Measurements from ENCODE around the gene MRPL4. TPM values are rescaled to one million over a fixed set of nuclear protein-coding genes. Genes with fewer than 3 reads are reported as not detected.

Gene MRPL4
- total RNA-seq, 1 donor from 2014 or later = 39.4 TPM

GRCh38 chr19:10246511-10246910, 5.5 kb upstream of the MRPL4 start:
- H3K27ac Mint-ChIP-seq (ENCODE audit: unreplicated experiment) = no peak overlapping the region
- peaks cover 10% of the 10 kb centered on the region for H3K4me1 Mint-ChIP-seq (ENCODE audit: low read depth)
- no peaks in the 10 kb centered on the region for H3K9me3 Mint-ChIP-seq (ENCODE audit: low read depth)
- H3K4me3 Mint-ChIP-seq (ENCODE audit: unreplicated experiment) = no peak overlapping the region
- DNase-seq (ENCODE audit: low spot score) = no peak
- H3K27me3 Mint-ChIP-seq (ENCODE audit: low read depth) = no peaks in the 10 kb centered on the region
- TF ChIP-seq CTCF (IDR thresholded peaks at IDR 0.05) = no peak
- H3K36me3 Mint-ChIP-seq (ENCODE audit: low read depth) = no peaks in the 10 kb centered on the region

- no peaks in the 10 kb centered on the region for H3K27me3 Mint-ChIP-seq (ENCODE audit: low read depth)
- TF ChIP-seq CTCF (IDR thresholded peaks at IDR 0.05) = no peak
- H3K4me3 Mint-ChIP-seq (ENCODE audit: unreplicated experiment) = peak overlapping the region; percentile 93
- H3K36me3 Mint-ChIP-seq (ENCODE audit: low read depth) = peaks cover 22% of the 10 kb centered on the region
- peaks cover 21% of the 10 kb centered on the region for H3K4me1 Mint-ChIP-seq (ENCODE audit: low read depth)
- no peak for DNase-seq (ENCODE audit: low spot score)
- no peaks in the 10 kb centered on the region for H3K9me3 Mint-ChIP-seq (ENCODE audit: low read depth)
- H3K27ac Mint-ChIP-seq (ENCODE audit: unreplicated experiment) = peak overlapping the region; percentile 95
These were observed 693 bp downstream of the MRPL4 start for GRCh38 chr19:10252707-10253106.

- Mint-ChIP-seq H3K27me3 (ENCODE audit: low read depth) (no peaks in the 10 kb centered on the region), H3K4me3 (ENCODE audit: unreplicated experiment) (no peak overlapping the region)
- no peak for DNase-seq (ENCODE audit: low spot score)
These were observed 2.2 kb downstream of the MRPL4 start for GRCh38 chr19:10254244-10254643.

GRCh38 chr19:10255358-10255757, 3.3 kb downstream of the MRPL4 start:
- H3K27ac Mint-ChIP-seq (ENCODE audit: unreplicated experiment) = no peak overlapping the region
- peaks cover 24% of the 10 kb centered on the region for H3K36me3 Mint-ChIP-seq (ENCODE audit: low read depth)
- no peak overlapping the region for H3K4me3 Mint-ChIP-seq (ENCODE audit: unreplicated experiment)
- DNase-seq (ENCODE audit: low spot score) = no peak
- no peak for TF ChIP-seq CTCF (IDR thresholded peaks at IDR 0.05)
- no peaks in the 10 kb centered on the region for H3K9me3 Mint-ChIP-seq (ENCODE audit: low read depth)
- H3K4me1 Mint-ChIP-seq (ENCODE audit: low read depth) = peaks cover 17% of the 10 kb centered on the region
- no peaks in the 10 kb centered on the region for H3K27me3 Mint-ChIP-seq (ENCODE audit: low read depth)

More at GRCh38 chr19:10254244-10254643, 2.2 kb downstream of the MRPL4 start:
- H3K27ac Mint-ChIP-seq (ENCODE audit: unreplicated experiment) = no peak overlapping the region
- no peak for TF ChIP-seq CTCF (IDR thresholded peaks at IDR 0.05)
- H3K9me3 Mint-ChIP-seq (ENCODE audit: low read depth) = no peaks in the 10 kb centered on the region
- peaks cover 21% of the 10 kb centered on the region for H3K4me1 Mint-ChIP-seq (ENCODE audit: low read depth)
- H3K36me3 Mint-ChIP-seq (ENCODE audit: low read depth) = peaks cover 24% of the 10 kb centered on the region

GRCh38 chr19:10256551-10256950, 4.5 kb downstream of the MRPL4 start:
- DNase-seq (ENCODE audit: low spot score) = no peak
- no peaks in the 10 kb centered on the region for H3K27me3 Mint-ChIP-seq (ENCODE audit: low read depth)

More at GRCh38 chr19:10256551-10256950, 4.5 kb downstream of the MRPL4 start:
- peaks cover 13% of the 10 kb centered on the region for H3K4me1 Mint-ChIP-seq (ENCODE audit: low read depth)
- H3K4me3 Mint-ChIP-seq (ENCODE audit: unreplicated experiment) = no peak overlapping the region
- H3K9me3 Mint-ChIP-seq (ENCODE audit: low read depth) = no peaks in the 10 kb centered on the region
- no peak for TF ChIP-seq CTCF (IDR thresholded peaks at IDR 0.05)
- H3K27ac Mint-ChIP-seq (ENCODE audit: unreplicated experiment) = no peak overlapping the region
- H3K36me3 Mint-ChIP-seq (ENCODE audit: low read depth) = peaks cover 24% of the 10 kb centered on the region
